ENCODE data around the gene NCKAP5L. TPM values are rescaled to one million over a fixed set of nuclear protein-coding genes. Genes with fewer than 3 reads are reported as not detected.

The NCKAP5L gene
- total RNA-seq, 2 experiments from 2014 or later, result 9.2 to 9.8 TPM

- intact Hi-C loops (cut with DNase I, micrococcal nuclease), result no loop called here
- Histone ChIP-seq H3K4me3 (ENCODE audit: low read length) (no peak overlapping the region), H3K4me1 (ENCODE audit: insufficient read depth, low read length) (no peaks in the 10 kb centered on the region), H3K36me3 (ENCODE audit: insufficient read depth, low read length) (peaks cover 6% of the 10 kb centered on the region), H3K9me3 (ENCODE audit: control insufficient read depth in 1 of 2, insufficient read depth in 1 of 2, low read length in 2 of 2) (no peaks in the 10 kb centered on the region), H3K27ac (ENCODE audit: low read depth in 1 of 2, low read length in 2 of 2) (no peak overlapping the region), H3K27me3 (ENCODE audit: control insufficient read depth in 1 of 2, insufficient read depth in 2 of 2, low read length in 2 of 2) (no peaks in the 10 kb centered on the region)
- CTCF ChIA-PET, result no interaction called here
- Mint-ChIP-seq H3K27me3 (no peaks in the 10 kb centered on the region), H3K27ac (no peak overlapping the region), H3K36me3 (ENCODE audit: low read depth) (peaks cover 12% of the 10 kb centered on the region), H3K4me3 (no peak overlapping the region), H3K9me3 (no peaks in the 10 kb centered on the region), H3K4me1 (ENCODE audit: low read depth) (no peaks in the 10 kb centered on the region)
- TF ChIP-seq CTCF (IDR thresholded peaks at IDR 0.05), result no peak
- no peak for ATAC-seq (ENCODE audit: poor library complexity)
- no peak for DNase-seq
- POLR2A ChIA-PET, result no interaction called here
Observed at GRCh38 chr12:49813131-49813530, 15.1 kb downstream of the NCKAP5L start.

GRCh38 chr12:49811961-49812401 lies 16.2 kb downstream of the NCKAP5L start:
- Histone ChIP-seq H3K27ac (ENCODE audit: low read depth in 1 of 2, low read length in 2 of 2) (no peak overlapping the region), H3K9me3 (ENCODE audit: control insufficient read depth in 1 of 2, insufficient read depth in 1 of 2, low read length in 2 of 2) (no peaks in the 10 kb centered on the region), H3K4me1 (ENCODE audit: insufficient read depth, low read length) (no peaks in the 10 kb centered on the region), H3K4me3 (ENCODE audit: low read length) (no peak overlapping the region), H3K27me3 (ENCODE audit: control insufficient read depth in 1 of 2, insufficient read depth in 2 of 2, low read length in 2 of 2) (no peaks in the 10 kb centered on the region), H3K36me3 (ENCODE audit: insufficient read depth, low read length) (peaks cover 8% of the 10 kb centered on the region)
- DNase-seq (no peak), ATAC-seq (ENCODE audit: poor library complexity) (no peak)
- no peak for TF ChIP-seq CTCF (IDR thresholded peaks at IDR 0.05)
- Mint-ChIP-seq H3K27ac (no peak overlapping the region), H3K27me3 (no peaks in the 10 kb centered on the region), H3K36me3 (ENCODE audit: low read depth) (peaks cover 12% of the 10 kb centered on the region), H3K9me3 (no peaks in the 10 kb centered on the region), H3K4me3 (no peak overlapping the region), H3K4me1 (ENCODE audit: low read depth) (no peaks in the 10 kb centered on the region)
- CTCF ChIA-PET, result no interaction called here
- intact Hi-C loops (cut with DNase I, micrococcal nuclease), result no loop called here
- POLR2A ChIA-PET, result no interaction called here

GRCh38 chr12:49811136-49811535 lies 17.1 kb downstream of the NCKAP5L start:
- no peak for DNase-seq
- POLR2A ChIA-PET, result no interaction called here

More at GRCh38 chr12:49811136-49811535, 17.1 kb downstream of the NCKAP5L start:
- peaks cover 11% of the 10 kb centered on the region for H3K36me3 Mint-ChIP-seq (ENCODE audit: low read depth)
- H3K27me3 ChIP-seq (ENCODE audit: control insufficient read depth in 1 of 2, insufficient read depth in 2 of 2, low read length in 2 of 2), result no peaks in the 10 kb centered on the region
- H3K27ac Mint-ChIP-seq, result no peak overlapping the region
- no peak overlapping the region for H3K27ac ChIP-seq (ENCODE audit: low read depth in 1 of 2, low read length in 2 of 2)
- intact Hi-C loops (cut with DNase I, micrococcal nuclease), result no loop called here
- no peaks in the 10 kb centered on the region for H3K27me3 Mint-ChIP-seq
- no peaks in the 10 kb centered on the region for H3K4me1 Mint-ChIP-seq (ENCODE audit: low read depth)
- no peak for ATAC-seq (ENCODE audit: poor library complexity)
- H3K9me3 ChIP-seq (ENCODE audit: control insufficient read depth in 1 of 2, insufficient read depth in 1 of 2, low read length in 2 of 2), result no peaks in the 10 kb centered on the region
- H3K4me3 Mint-ChIP-seq, result no peak overlapping the region
- no peak for TF ChIP-seq CTCF (IDR thresholded peaks at IDR 0.05)
- H3K36me3 ChIP-seq (ENCODE audit: insufficient read depth, low read length), result peaks cover 8% of the 10 kb centered on the region
- no peaks in the 10 kb centered on the region for H3K9me3 Mint-ChIP-seq
- no peaks in the 10 kb centered on the region for H3K4me1 ChIP-seq (ENCODE audit: insufficient read depth, low read length)
- CTCF ChIA-PET, result no interaction called here
- no peak overlapping the region for H3K4me3 ChIP-seq (ENCODE audit: low read length)
